ENCODE results near the gene LYPD3.
A peak's percentile ranks its signal among the peaks of the same experiment; 100 is the strongest.

Gene LYPD3

GRCh38 chr19:43452582-43452981, 12.8 kb downstream of the LYPD3 start:
- Histone ChIP-seq H3K9me3 (no peaks in the 10 kb centered on the region), H3K4me1 (ENCODE audit: control insufficient read depth in 1 of 2, insufficient read depth in 1 of 2, low read depth in 1 of 2, low read length in 1 of 2) (peaks cover 10 to 15% of the 10 kb centered on the region in 2 experiments), H3K27me3 (peaks cover 8% of the 10 kb centered on the region), H3K4me3 (ENCODE audit: low read depth in 1 of 2, low read length in 1 of 2) (no peak overlapping the region), H3K27ac (no peak overlapping the region), H3K36me3 (no peaks in the 10 kb centered on the region)
- TF ChIP-seq CTCF (IDR thresholded peaks at IDR 0.05): no peak

GRCh38 chr19:43450545-43450997, 14.8 kb downstream of the LYPD3 start:
- H3K27me3 ChIP-seq: no peaks in the 10 kb centered on the region
- no peak for TF ChIP-seq CTCF (IDR thresholded peaks at IDR 0.05)
- H3K36me3 ChIP-seq: no peaks in the 10 kb centered on the region
- H3K4me1 ChIP-seq (ENCODE audit: control insufficient read depth in 1 of 2, insufficient read depth in 1 of 2, low read depth in 1 of 2, low read length in 1 of 2): peaks cover 4 to 10% of the 10 kb centered on the region in 2 experiments
- no peak overlapping the region for H3K27ac ChIP-seq
- H3K9me3 ChIP-seq: no peaks in the 10 kb centered on the region
- H3K4me3 ChIP-seq (ENCODE audit: low read depth in 1 of 2, low read length in 1 of 2): no peak overlapping the region

- H3K4me3 ChIP-seq (ENCODE audit: low read depth in 1 of 2, low read length in 1 of 2): no peak overlapping the region
- H3K27ac ChIP-seq: no peak overlapping the region
- no peak for TF ChIP-seq CTCF (IDR thresholded peaks at IDR 0.05)
- peaks cover 7 to 10% of the 10 kb centered on the region in 2 experiments for H3K4me1 ChIP-seq (ENCODE audit: control insufficient read depth in 1 of 2, insufficient read depth in 1 of 2, low read depth in 1 of 2, low read length in 1 of 2)
- H3K9me3 ChIP-seq: no peaks in the 10 kb centered on the region
- no peaks in the 10 kb centered on the region for H3K27me3 ChIP-seq
- no peaks in the 10 kb centered on the region for H3K36me3 ChIP-seq
These were observed 17.8 kb downstream of the LYPD3 start for GRCh38 chr19:43447655-43448054.

GRCh38 chr19:43446746-43447489, 18.5 kb downstream of the LYPD3 start:
- Histone ChIP-seq H3K36me3 (no peaks in the 10 kb centered on the region), H3K4me3 (ENCODE audit: low read depth in 1 of 2, low read length in 1 of 2) (no peak overlapping the region), H3K27me3 (no peaks in the 10 kb centered on the region), H3K4me1 (ENCODE audit: control insufficient read depth in 1 of 2, insufficient read depth in 1 of 2, low read depth in 1 of 2, low read length in 1 of 2) (peaks cover 7 to 10% of the 10 kb centered on the region in 2 experiments), H3K27ac (no peak overlapping the region), H3K9me3 (no peaks in the 10 kb centered on the region)
- peak; percentile 97 for TF ChIP-seq CTCF (IDR thresholded peaks at IDR 0.05)

- peaks cover 7 to 10% of the 10 kb centered on the region in 2 experiments for H3K4me1 ChIP-seq (ENCODE audit: control insufficient read depth in 1 of 2, insufficient read depth in 1 of 2, low read depth in 1 of 2, low read length in 1 of 2)
- TF ChIP-seq CTCF (IDR thresholded peaks at IDR 0.05): no peak
- no peak overlapping the region for H3K4me3 ChIP-seq (ENCODE audit: low read depth in 1 of 2, low read length in 1 of 2)
- H3K36me3 ChIP-seq: no peaks in the 10 kb centered on the region
- H3K27me3 ChIP-seq: peaks cover 3% of the 10 kb centered on the region
- no peaks in the 10 kb centered on the region for H3K9me3 ChIP-seq
- H3K27ac ChIP-seq: no peak overlapping the region
These were observed 20.0 kb downstream of the LYPD3 start for GRCh38 chr19:43445426-43445825.

Measured in neutrophil (primary cell).